ENCODE data around the gene C16orf95. TPM values are rescaled to one million over a fixed set of nuclear protein-coding genes. Genes with fewer than 3 reads are reported as not detected.

Gene C16orf95
- total RNA-seq, 1 donor from 2014 or later, result 6.3 TPM

DNA sequence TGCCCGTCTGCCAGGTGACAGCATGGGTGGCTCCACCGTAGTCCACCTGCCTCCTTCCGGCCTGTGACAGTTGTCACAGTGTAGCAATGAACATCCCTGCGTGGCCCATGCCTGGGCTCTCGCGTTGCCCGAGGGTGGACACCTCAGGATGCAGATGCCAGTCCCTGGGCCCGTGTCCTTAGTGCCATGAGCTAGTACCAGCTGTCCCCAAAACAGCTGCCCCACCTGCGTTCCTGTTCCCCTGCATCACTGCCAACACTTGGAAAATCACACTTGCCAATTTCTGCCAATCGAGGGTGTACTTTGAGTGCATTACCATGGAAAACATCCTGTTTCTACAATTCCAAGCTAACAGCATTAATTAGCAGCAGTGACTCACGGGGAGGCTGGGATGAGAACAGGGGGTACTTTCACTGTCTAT is 9.0 kb upstream of the C16orf95 start:
- no peak overlapping the region for H3K27ac Mint-ChIP-seq
- H3K27me3 Mint-ChIP-seq, result no peaks in the 10 kb centered on the region
- DNase-seq (ENCODE audit: extremely low spot score, unreplicated experiment), result no peak
- TF ChIP-seq, protein P1, sequence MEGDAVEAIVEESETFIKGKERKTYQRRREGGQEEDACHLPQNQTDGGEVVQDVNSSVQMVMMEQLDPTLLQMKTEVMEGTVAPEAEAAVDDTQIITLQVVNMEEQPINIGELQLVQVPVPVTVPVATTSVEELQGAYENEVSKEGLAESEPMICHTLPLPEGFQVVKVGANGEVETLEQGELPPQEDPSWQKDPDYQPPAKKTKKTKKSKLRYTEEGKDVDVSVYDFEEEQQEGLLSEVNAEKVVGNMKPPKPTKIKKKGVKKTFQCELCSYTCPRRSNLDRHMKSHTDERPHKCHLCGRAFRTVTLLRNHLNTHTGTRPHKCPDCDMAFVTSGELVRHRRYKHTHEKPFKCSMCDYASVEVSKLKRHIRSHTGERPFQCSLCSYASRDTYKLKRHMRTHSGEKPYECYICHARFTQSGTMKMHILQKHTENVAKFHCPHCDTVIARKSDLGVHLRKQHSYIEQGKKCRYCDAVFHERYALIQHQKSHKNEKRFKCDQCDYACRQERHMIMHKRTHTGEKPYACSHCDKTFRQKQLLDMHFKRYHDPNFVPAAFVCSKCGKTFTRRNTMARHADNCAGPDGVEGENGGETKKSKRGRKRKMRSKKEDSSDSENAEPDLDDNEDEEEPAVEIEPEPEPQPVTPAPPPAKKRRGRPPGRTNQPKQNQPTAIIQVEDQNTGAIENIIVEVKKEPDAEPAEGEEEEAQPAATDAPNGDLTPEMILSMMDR (conservative IDR thresholded peaks at IDR 0.05), result no peak
- no peaks in the 10 kb centered on the region for H3K4me1 Mint-ChIP-seq (ENCODE audit: unreplicated experiment)
- no peaks in the 10 kb centered on the region for H3K36me3 Mint-ChIP-seq
- H3K4me3 Mint-ChIP-seq, result no peak overlapping the region
- H3K9me3 Mint-ChIP-seq, result no peaks in the 10 kb centered on the region

DNA sequence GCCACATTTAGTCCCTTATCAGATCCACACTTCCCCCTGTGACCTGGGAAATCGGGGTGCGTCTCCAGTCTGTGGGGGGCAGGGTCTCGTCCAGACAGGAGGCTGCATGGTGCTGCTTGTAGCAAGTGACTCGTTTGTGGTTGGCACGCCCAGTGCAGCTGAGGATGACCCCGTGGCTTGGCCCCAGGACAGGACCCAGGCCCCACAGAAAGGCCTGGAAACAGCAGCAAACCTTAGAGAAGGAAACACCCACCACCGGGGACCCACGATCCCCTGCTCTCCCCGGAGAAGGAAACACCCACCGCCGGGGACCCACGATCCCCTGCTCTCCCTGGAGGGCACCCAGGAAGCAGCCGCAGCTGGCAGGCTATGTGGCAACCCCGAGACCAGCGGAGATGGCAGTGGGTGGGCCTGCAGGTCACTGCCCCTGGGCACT is 8.2 kb upstream of the C16orf95 start:
- Mint-ChIP-seq H3K27ac (no peak overlapping the region), H3K4me3 (no peak overlapping the region), H3K9me3 (no peaks in the 10 kb centered on the region), H3K36me3 (no peaks in the 10 kb centered on the region), H3K4me1 (ENCODE audit: unreplicated experiment) (no peaks in the 10 kb centered on the region), H3K27me3 (no peaks in the 10 kb centered on the region)
- TF ChIP-seq, protein P1 (conservative IDR thresholded peaks at IDR 0.05), result no peak
- DNase-seq (ENCODE audit: extremely low spot score, unreplicated experiment), result no peak

DNA sequence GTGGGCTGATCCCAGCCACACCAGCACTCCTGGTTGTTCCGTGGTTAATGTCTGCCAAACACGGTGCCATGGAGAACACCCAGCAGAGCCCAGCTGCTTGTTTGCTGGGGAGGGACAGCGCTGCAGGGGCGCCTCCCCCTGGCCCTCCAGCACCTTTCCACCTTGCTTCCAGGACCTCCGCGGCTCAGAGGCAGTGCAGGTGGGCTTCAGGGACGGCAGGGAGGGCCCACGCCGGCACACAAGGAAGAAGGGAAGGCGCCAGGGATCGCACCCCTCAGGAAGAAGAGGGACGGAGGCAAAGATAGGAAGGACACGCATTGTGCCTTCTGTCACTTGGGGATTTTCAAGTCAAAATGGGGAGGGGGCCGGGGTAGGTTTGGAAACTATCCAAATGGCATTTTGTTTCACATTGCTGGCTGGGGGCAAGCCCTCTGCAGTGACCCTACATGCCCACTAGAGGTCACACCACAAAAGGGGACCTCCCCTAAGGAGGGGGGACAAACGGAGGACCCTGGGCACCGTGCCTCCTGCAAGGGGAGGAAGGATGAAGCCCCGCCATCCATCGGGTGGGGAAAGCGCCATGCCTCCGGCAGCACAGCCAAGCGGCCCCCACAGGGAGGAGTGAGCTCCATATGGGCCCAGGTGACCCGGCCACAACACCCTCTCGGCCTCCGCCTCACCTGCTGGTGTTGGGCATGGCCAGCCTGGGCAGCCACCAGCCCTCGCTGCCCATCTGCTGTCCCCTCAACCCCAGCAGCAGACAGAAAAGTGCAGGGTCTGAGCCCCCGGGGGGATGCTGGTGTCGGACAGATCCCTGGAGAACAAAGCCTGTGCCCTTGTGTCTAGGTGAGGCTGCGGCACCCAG is 7.5 kb upstream of the C16orf95 start:
- H3K27me3 Mint-ChIP-seq, result no peaks in the 10 kb centered on the region
- no peak overlapping the region for H3K27ac Mint-ChIP-seq
- no peak overlapping the region for H3K4me3 Mint-ChIP-seq
- no peaks in the 10 kb centered on the region for H3K4me1 Mint-ChIP-seq (ENCODE audit: unreplicated experiment)
- H3K9me3 Mint-ChIP-seq, result no peaks in the 10 kb centered on the region
- no peak for DNase-seq (ENCODE audit: extremely low spot score, unreplicated experiment)
- TF ChIP-seq, protein P1 (conservative IDR thresholded peaks at IDR 0.05), result peak; percentile 87
- no peaks in the 10 kb centered on the region for H3K36me3 Mint-ChIP-seq

DNA sequence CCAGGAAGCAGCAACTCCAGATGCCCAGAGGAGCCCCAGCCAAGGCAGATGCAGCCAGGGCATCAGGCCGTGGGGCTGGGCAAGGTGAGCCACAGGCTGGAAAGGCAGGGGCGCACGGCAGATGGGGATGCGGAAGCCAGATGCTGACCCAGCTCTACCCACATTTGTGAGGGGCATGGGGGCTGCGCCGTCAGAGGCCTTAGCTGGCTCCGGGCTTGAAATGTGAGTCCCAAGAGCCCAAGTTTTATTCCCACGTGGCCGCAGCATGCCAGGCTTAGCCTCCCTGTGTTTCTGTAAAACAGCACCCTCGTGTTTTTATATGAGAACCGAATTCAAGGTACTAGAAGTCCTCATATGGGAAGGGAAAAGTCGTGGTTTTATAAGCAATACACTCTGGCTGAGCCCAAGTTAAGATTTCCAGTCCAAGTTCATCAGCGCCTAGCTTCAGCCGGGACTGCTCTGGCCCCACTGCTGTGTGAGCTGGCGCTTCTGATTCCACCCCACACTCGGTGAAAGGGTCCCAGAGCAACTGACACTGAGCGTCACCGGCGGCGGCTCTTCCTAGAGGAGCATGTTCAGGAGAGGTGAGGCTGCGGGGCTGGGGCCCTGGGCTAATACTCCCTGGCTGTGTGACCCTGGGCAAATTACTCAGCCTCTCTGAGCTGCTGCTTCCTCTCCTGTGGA is 6.7 kb upstream of the C16orf95 start:
- DNase-seq (ENCODE audit: extremely low spot score, unreplicated experiment), result no peak
- Mint-ChIP-seq H3K9me3 (no peaks in the 10 kb centered on the region), H3K36me3 (no peaks in the 10 kb centered on the region), H3K27ac (no peak overlapping the region), H3K4me3 (no peak overlapping the region), H3K27me3 (no peaks in the 10 kb centered on the region), H3K4me1 (ENCODE audit: unreplicated experiment) (no peaks in the 10 kb centered on the region)
- TF ChIP-seq, protein P1 (conservative IDR thresholded peaks at IDR 0.05), result no peak

DNA sequence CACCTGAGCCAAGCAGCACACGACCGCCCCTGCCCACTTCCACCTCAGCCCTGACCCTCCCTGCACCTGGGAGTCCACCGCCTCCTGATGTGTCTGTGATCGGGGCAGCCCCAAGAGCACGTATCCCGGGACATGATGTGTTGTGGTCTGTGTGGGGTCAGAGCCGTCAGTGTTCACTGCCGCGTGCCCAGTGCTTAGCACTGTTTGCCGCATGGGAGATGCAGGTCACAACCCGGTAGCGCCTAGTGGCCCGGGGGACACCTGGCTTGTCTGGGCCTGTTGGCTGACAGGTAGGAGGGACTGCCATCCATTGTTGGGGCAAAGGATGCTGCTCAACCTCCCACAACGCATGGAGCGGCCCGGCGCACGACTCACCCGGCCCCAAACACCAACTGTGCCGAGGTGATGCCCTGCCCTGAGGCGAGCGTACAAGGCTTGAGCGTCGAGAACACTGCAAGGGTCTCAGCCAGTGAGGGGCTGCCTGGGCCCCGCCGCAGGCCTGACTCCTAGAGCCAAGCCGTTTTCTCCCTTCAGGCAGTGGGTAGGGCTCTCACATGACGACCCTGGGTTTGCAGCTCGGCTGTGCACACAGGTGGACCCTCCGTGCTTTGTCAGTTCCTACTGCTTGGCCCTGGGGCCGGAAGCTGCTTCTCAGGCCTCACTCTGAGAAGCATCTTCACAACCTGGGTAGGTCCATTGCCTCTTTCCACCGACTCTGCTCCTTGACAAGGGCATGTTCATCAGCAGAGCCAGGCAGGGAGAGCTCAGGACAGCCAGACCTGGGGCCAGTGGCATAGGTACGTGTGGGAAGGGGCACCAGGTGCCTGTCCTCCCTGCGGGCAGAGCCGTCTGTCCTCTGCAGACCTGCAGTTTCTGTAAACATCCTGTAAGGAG is 5.9 kb upstream of the C16orf95 start:
- no peaks in the 10 kb centered on the region for H3K9me3 Mint-ChIP-seq
- H3K27me3 Mint-ChIP-seq, result no peaks in the 10 kb centered on the region
- H3K4me1 Mint-ChIP-seq (ENCODE audit: unreplicated experiment), result peaks cover 5% of the 10 kb centered on the region
- no peak overlapping the region for H3K27ac Mint-ChIP-seq
- H3K36me3 Mint-ChIP-seq, result no peaks in the 10 kb centered on the region
- H3K4me3 Mint-ChIP-seq, result no peak overlapping the region
- TF ChIP-seq, protein P1 (conservative IDR thresholded peaks at IDR 0.05), result no peak
- no peak for DNase-seq (ENCODE audit: extremely low spot score, unreplicated experiment)
